Keratinocyte (primary cell): ENCODE data around the gene CREB3. TPM values are rescaled to one million over a fixed set of nuclear protein-coding genes. Genes with fewer than 3 reads are reported as not detected.

Experiments
- DNase-seq: peaks from one replicate; pipeline ENCODE4 v3.0.0-alpha.2; 2011; ENCODE audit warnings: low read depth, missing footprints, low spot score
- FAIRE-seq: peaks from 2 replicates; lab custom pipeline; 2011; peaks lifted over from hg19 to GRCh38; lab: Jason Lieb, UNC
- H2AFZ ChIP-seq: 2 replicates; pipeline ENCODE4 v1.6.0; 2012; ENCODE audit warnings: low read length, control low read depth, inconsistent platforms; ENCODE audit not compliant: control insufficient read depth
- H3K27ac ChIP-seq: 2 replicates; pipeline ENCODE4 v1.5.1; 2011; ENCODE audit warnings: low read length; ENCODE audit not compliant: control insufficient read depth, insufficient read depth
- H3K27me3 ChIP-seq: 3 replicates; pipeline ENCODE4 v1.6.0; 2011; ENCODE audit warnings: low read length; ENCODE audit not compliant: control insufficient read depth, insufficient read depth; ENCODE audit errors: extremely low read depth
- H3K36me3 ChIP-seq, 2 experiments: 2 replicates in 1 of 2; 3 replicates in 1 of 2; pipeline ENCODE4 v1.5.1; 2011; ENCODE audit warnings: low read length in 2 of 2, mild to moderate bottlenecking in 1 of 2; ENCODE audit not compliant: control insufficient read depth in 2 of 2, insufficient read depth in 2 of 2; ENCODE audit errors: extremely low read depth in 1 of 2
- H3K4me1 ChIP-seq: 3 replicates; pipeline ENCODE4 v1.5.1; 2011; ENCODE audit warnings: low read length; ENCODE audit not compliant: control insufficient read depth, insufficient read depth; ENCODE audit errors: extremely low read depth
- H3K4me2 ChIP-seq: 3 replicates; pipeline ENCODE4 v1.6.0; 2011; ENCODE audit warnings: low read depth, low read length; ENCODE audit not compliant: control insufficient read depth, insufficient read depth; ENCODE audit errors: extremely low read depth
- H3K4me3 ChIP-seq, 3 experiments: fragments of 200-600 bp in 1 of 3; sonication (generic) in 1 of 3; 2 replicates in 2 of 3; 3 replicates in 1 of 3; pipeline ENCODE4 v1.5.1; 2011 to 2016; ENCODE audit warnings: low read length in 3 of 3, mild to moderate bottlenecking in 3 of 3, control low read depth in 2 of 3, inconsistent platforms in 1 of 3, low read depth in 1 of 3, mixed read lengths in 1 of 3, mixed run types in 1 of 3, moderate library complexity in 1 of 3; ENCODE audit not compliant: control insufficient read depth in 2 of 3, insufficient read depth in 2 of 3; ENCODE audit errors: extremely low read depth in 1 of 3
- H3K79me2 ChIP-seq: 2 replicates; pipeline ENCODE4 v1.6.0; 2012; ENCODE audit warnings: low read length; ENCODE audit not compliant: control insufficient read depth, insufficient read depth
- H3K9ac ChIP-seq: 3 replicates; pipeline ENCODE4 v1.6.0; 2011; ENCODE audit warnings: low read length; ENCODE audit not compliant: control insufficient read depth, insufficient read depth; ENCODE audit errors: extremely low read depth
- H3K9me1 ChIP-seq: 3 replicates; pipeline ENCODE4 v1.6.0; 2011; ENCODE audit warnings: low read length; ENCODE audit not compliant: control insufficient read depth, insufficient read depth; ENCODE audit errors: extremely low read depth
- H3K9me3 ChIP-seq: 2 replicates; pipeline ENCODE4 v1.5.1; 2012; ENCODE audit warnings: low read depth, low read length; ENCODE audit not compliant: control insufficient read depth
- H4K20me1 ChIP-seq: 3 replicates; pipeline ENCODE4 v1.6.0; 2011; ENCODE audit warnings: low read length; ENCODE audit not compliant: control insufficient read depth, insufficient read depth; ENCODE audit errors: extremely low read depth
- CTCF ChIP-seq, 3 experiments: IDR thresholded peaks in 1 of 3; conservative IDR thresholded peaks in 1 of 3; optimal IDR thresholded peaks in 1 of 3; 2 replicates in 2 of 3; 3 replicates in 1 of 3; pipeline versions ENCODE3 to v1.5.1; 2011; ENCODE audit warnings: low read length in 3 of 3, mild to moderate bottlenecking in 3 of 3, moderate library complexity in 2 of 3, control low read depth in 1 of 3, inconsistent platforms in 1 of 3; ENCODE audit not compliant: insufficient read depth in 2 of 3; ENCODE audit errors: extremely low read depth in 1 of 3
- EZH2 ChIP-seq: IDR thresholded peaks from one replicate; pipeline ENCODE4 v1.6.1; 2012; ENCODE audit warnings: inconsistent platforms, mild to moderate bottlenecking, low read length, moderate library complexity
- dilution Hi-C: fragments of 300-500 bp; cut with MboI; formaldehyde crosslinking; loops from one replicate; pipeline ENCODE4 v1.7.0; 2020; ENCODE audit warnings: low sequenced_read_pairs; ENCODE audit not compliant: extremely low pct_ligation_motif_present
- polyA plus RNA-seq, 5 experiments: library from polyadenylated mRNA; depleted of rRNA in 3 of 5; stranded (reverse) in 3 of 5; stranded (forward) in 1 of 5; unstranded in 1 of 5; fragments of >200 nt; gene quantifications; 1 replicate in 1 of 5; 2 replicates in 3 of 5; 3 replicates in 1 of 5; pipeline versions ENCODE4 v1.2.1 to v1.2.3, GENCODE V29; 2011 to 2012; ENCODE audit warnings: missing spikeins in 2 of 5, low read depth in 1 of 5, low replicate concordance in 1 of 5

Gene CREB3
- polyA plus RNA-seq, 1 donor (not counting 4 experiments of a cell fraction or from before 2014, with no cell fraction given) = 24.6 TPM

- no peak overlapping the region for H2AFZ ChIP-seq
- peaks cover 66 to 78% of the 10 kb centered on the region in 2 experiments for H3K36me3 ChIP-seq
- H3K9ac ChIP-seq = no peak overlapping the region
- no peaks in the 10 kb centered on the region for H3K79me2 ChIP-seq
- no peaks in the 10 kb centered on the region for H3K27me3 ChIP-seq
- FAIRE-seq = no peak
- no peaks in the 10 kb centered on the region for H3K4me1 ChIP-seq
- no peak for DNase-seq
- no peak overlapping the region for H3K4me3 ChIP-seq
- no peaks in the 10 kb centered on the region for H3K9me1 ChIP-seq
- peaks cover 3% of the 10 kb centered on the region for H4K20me1 ChIP-seq
- H3K27ac ChIP-seq = no peak overlapping the region
- TF ChIP-seq CTCF (optimal IDR thresholded peaks at IDR 0.05 in 1 of 3, IDR thresholded peaks at IDR 0.05 in 1 of 3, conservative IDR thresholded peaks at IDR 0.05 in 1 of 3; ENCODE audit: extremely low read depth in 1 of 3, insufficient read depth in 2 of 3, low read length in 3 of 3) = no peak
- no peak for TF ChIP-seq EZH2
- H3K4me2 ChIP-seq = no peak overlapping the region
- H3K9me3 ChIP-seq = no peaks in the 10 kb centered on the region
- dilution Hi-C loops = no loop called here
Measured at GRCh38 chr9:35713578-35713977, 18.9 kb upstream of the CREB3 start.

GRCh38 chr9:35714123-35714522 is 18.3 kb upstream of the CREB3 start:
- H3K27ac ChIP-seq = no peak overlapping the region
- no peak overlapping the region for H3K9ac ChIP-seq
- H3K36me3 ChIP-seq = peaks cover 70 to 81% of the 10 kb centered on the region in 2 experiments
- peaks cover 3% of the 10 kb centered on the region for H4K20me1 ChIP-seq
- no peak for DNase-seq
- no peak overlapping the region for H2AFZ ChIP-seq
- H3K27me3 ChIP-seq = no peaks in the 10 kb centered on the region
- no peak for FAIRE-seq
- H3K4me2 ChIP-seq = no peak overlapping the region
- TF ChIP-seq CTCF (optimal IDR thresholded peaks at IDR 0.05 in 1 of 3, IDR thresholded peaks at IDR 0.05 in 1 of 3, conservative IDR thresholded peaks at IDR 0.05 in 1 of 3; ENCODE audit: extremely low read depth in 1 of 3, insufficient read depth in 2 of 3, low read length in 3 of 3) = no peak
- no peak for TF ChIP-seq EZH2
- H3K4me1 ChIP-seq = no peaks in the 10 kb centered on the region
- H3K9me3 ChIP-seq = no peaks in the 10 kb centered on the region
- dilution Hi-C loops = no loop called here
- H3K4me3 ChIP-seq = no peak overlapping the region
- H3K79me2 ChIP-seq = no peaks in the 10 kb centered on the region
- H3K9me1 ChIP-seq = no peaks in the 10 kb centered on the region
